ENCODE data around the gene ARMH3.

The ARMH3 gene

GRCh38 chr10:101938305-101939007 is 117.5 kb downstream of the ARMH3 start:
- no peak for DNase-seq

- no peak for DNase-seq
These were observed 120.5 kb downstream of the ARMH3 start for GRCh38 chr10:101935431-101935830.

DNA sequence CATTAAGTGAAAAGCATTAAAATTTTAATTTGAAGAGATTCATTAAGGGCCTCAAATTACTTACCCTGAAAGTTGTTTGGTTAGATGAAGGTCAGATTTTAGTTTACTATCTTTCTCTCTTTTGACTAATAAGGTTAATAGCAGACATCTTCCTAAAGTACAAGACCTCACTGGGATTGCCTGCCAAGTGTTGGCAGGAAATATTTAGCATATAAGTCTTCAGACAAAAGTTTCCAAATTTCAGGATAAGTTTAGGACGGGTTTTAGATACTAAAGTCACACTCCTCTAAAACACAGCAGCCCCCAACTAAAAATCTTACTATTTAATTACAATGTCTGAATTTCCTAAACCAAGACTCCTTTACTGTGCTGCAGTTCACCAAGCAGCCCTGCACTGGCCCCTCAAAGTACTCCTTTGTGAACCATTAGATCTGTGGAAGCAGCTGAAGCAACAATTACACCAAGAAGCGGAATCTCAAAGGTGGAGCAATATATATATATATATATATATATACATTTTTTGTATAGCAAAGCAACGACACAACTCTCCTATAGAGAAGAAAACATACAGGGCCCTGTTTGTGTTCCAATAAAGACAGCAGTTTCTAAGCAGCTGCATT is 121.2 kb downstream of the ARMH3 start:
- DNase-seq = no peak

GRCh38 chr10:101933976-101934375 is 122.0 kb downstream of the ARMH3 start:
- no peak for DNase-seq

GRCh38 chr10:101932183-101932582 is 123.8 kb downstream of the ARMH3 start:
- DNase-seq = no peak

GRCh38 chr10:101925027-101925426 is 130.9 kb downstream of the ARMH3 start:
- no peak for DNase-seq

DNA sequence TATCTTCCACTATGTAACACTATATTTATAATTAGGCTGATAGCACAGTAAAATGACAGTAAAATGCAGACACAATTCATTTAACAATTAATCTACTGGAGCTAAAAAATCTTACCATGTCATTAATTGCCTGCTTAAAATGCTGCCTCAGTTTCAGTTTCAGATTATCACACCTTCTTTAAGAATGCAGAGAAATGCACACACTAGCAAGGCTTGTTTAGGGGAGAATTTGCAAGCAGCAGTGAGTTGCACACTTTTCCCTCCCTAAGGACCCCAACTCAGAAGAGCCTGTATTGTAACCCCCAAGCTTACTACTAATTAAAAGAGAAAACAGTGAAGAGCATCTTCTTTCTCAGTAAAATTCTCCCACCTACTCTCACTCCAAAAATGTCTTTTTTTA is 132.7 kb downstream of the ARMH3 start:
- DNase-seq = no peak

- no peak for DNase-seq
These were observed 133.1 kb downstream of the ARMH3 start for GRCh38 chr10:101922846-101923245.

GRCh38 chr10:101920546-101920945 is 135.4 kb downstream of the ARMH3 start:
- DNase-seq = no peak

DNA sequence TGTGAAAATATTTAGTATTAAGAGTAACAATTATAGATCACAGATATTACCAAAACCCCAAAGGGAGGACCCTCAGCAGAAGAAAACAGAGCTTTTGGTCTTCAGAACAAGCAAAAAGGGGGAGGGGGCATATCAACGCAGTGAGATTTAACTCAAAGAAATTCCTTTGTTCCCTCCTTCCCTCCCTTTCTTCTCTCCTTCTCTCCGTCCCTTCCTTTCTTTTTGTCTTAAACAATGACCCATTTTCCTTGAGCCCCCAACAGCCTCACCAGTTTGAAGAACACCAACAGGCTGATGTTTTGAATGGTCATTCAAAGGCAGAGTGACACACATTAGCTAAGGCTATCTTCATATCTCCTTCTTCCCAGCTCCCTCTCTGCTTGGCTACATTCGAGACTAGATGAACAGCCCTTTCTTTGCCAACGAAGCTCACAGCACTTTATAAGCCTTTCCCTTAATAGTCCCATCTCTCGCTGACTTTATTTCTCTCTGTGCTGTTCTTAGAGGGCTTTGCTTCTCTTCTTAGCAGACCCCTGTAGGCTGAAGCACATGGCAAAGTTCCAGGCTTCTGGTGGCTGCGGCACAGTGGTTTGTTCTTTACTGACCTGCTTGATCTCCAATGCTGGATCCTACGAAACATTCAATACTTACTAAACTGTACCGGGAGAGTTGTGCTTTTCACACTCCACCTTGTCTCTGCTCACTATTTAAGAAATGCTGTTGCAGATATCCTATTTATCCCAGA is 136.8 kb downstream of the ARMH3 start:
- no peak for DNase-seq

DNA sequence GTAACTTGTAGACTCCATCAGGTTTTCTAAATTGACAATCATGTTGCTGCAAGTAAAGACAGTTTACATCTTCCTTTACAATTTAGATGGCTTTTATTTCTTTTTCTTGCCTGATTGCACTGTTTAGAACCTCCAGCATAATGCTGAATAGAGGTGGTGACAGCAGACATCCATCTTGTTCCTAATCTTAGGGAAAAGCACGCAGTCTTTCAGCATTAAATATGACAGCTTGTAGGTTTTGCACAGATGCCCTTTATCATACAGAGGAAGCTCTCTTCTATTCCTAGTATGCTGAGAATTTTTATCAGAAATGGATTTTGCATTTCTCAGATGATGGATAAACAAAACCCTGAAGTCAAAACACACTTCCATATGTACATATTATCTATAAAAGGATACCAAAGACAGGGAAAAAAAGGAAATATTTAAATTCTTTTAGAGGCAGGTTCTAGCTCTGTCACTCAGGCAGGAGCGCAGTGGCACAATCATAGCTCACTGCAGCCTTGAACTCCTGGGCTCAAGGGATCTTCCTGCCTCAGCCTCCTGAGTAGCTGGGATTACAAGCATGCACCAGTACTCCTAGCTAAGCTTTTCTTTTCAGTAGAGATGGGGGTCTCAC is 143.3 kb downstream of the ARMH3 start:
- DNase-seq = no peak

GRCh38 chr10:101906586-101907183 is 149.3 kb downstream of the ARMH3 start:
- DNase-seq = no peak

- no peak for DNase-seq
These were observed 150.7 kb downstream of the ARMH3 start for GRCh38 chr10:101905251-101905650.

GRCh38 chr10:101903827-101904550 is 152.0 kb downstream of the ARMH3 start:
- DNase-seq = no peak

DNA sequence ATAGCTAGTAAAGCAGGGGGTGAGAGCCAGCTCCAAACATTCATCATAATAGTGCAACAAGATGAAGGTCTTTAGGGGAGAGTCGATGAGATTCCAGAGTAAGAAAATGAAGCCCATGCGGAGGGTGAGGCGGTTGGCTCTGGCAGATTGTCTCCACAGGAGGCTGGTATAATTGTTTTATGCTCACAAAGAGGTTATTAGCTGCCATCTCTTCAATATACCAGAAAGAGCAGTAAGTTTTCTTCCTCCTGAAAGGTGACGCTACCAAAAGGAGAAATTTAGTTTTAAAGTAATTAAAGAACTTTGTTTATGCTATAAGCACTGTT is 153.2 kb downstream of the ARMH3 start:
- DNase-seq = no peak

DNA sequence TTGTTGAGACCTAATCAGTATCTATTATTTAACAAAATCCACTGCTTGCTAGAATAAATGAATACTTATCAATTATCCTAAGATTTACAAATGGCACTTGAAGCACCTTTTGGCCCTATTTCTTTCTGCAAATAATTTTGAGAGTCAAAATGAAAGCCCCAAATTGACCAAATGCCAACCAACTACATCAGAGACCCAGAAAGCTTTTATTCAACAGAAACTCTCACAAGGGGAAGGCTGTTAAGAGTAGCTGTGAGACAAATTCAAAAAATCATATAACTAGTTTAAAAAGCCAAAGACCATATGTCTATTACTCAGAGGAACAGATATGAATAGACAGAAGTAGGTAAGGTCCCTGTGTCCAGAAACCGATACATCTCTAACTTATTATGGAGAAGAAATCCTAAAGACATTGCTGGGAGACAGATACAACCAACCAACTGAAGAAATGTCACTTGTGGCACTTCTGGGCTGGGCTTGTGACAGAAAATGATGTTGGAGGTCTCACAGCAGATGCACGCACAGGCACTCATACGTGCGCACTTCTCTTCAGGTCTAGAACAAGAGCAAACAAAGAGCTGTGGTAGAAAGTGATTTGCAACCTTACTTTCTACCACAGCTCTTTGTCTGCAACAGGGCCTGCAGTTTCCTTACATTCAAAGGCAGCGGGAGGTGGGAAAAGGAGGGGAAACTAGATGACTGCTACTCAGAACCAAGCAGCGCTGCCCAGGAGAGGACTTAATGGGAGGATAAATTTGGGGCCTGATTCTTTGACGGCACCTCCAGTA is 153.7 kb downstream of the ARMH3 start:
- no peak for DNase-seq

DNA sequence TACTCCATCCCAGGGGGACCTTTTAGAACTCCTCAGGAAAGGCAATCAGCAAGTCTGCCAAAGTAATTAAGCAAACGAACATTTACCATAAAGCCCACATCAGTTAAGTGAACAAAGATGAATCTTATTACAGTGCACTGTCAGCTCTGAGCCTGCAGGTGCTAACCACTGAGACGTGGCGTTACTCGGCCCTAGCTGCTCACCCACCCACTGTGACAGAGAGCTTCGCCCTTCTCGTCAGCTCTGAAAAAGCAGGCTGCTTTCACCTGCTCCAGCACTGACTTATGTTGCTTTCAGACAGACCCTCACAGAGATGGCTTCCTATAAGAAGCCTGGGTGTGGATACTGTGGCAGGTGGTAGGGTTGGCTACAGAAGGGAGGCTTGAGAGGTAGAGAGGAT is 154.6 kb downstream of the ARMH3 start:
- DNase-seq = no peak

- peak; percentile 27 for DNase-seq
These were observed 158.3 kb downstream of the ARMH3 start for GRCh38 chr10:101897633-101898032.

DNA sequence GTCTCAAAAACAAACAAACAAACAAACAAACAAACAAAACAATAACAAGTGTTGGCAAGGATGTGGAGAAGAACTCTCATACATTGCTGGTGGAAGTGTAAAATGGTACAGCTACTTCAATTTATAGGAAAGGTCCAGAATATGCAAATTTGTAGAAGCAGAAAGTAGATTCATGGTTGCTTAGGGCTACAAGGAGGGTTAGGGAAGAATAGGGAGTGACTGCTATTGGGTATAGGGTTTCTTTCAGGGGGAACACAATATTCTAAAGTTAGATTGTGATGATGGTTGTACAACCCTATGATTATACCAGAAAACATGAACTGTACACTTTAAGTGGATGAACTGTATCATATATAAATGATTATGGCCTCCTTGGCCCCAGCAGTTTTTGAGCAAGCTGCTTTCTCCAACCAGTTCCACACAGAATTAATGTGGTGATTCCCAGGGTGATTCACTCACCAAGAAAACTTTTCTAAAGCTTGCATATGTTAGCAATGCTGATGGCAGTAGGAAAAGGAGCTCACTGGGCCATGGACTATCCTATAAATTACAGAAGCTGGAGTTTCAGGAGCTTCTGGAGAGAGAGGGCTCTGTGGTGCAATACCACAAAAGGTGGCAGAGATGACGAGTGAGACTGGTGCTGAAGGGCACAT is 159.6 kb downstream of the ARMH3 start:
- DNase-seq = no peak

- DNase-seq = no peak
These were observed 160.2 kb downstream of the ARMH3 start for GRCh38 chr10:101895781-101896180.

GRCh38 chr10:101894742-101895141 is 161.2 kb downstream of the ARMH3 start:
- DNase-seq = no peak

Measured in hematopoietic multipotent progenitor cell treated with erythropoietin and hydrocortisone succinate and interleukin-3 and kit ligand, for 8 days (in vitro differentiated cells).